ENCODE results near the gene TIMM22. TPM values are rescaled to one million over a fixed set of nuclear protein-coding genes. Genes with fewer than 3 reads are reported as not detected.

TIMM22 gene
- total and polyA plus RNA-seq, 2 donors (not counting 1 experiment from before 2014, with no cell fraction given), result 4.1 to 9.5 TPM

- Histone ChIP-seq H3K4me2 (replicated peaks; ENCODE audit: low read depth, low read length, poor library complexity, severe bottlenecking) (no peak overlapping the region), H3K27ac (ENCODE audit: low read length in 2 of 2) (no peak overlapping the region), H3K9me3 (ENCODE audit: control extremely low read depth in 1 of 3, control insufficient read depth in 2 of 3, insufficient read depth in 1 of 3, low read length in 2 of 3) (no peaks in the 10 kb centered on the region), H3K27me3 (replicated peaks in 1 of 4; ENCODE audit: control extremely low read depth in 1 of 4, control insufficient read depth in 3 of 4, insufficient read depth in 4 of 4, low read length in 3 of 4) (no peaks in the 10 kb centered on the region), H3K4me1 (ENCODE audit: control insufficient read depth in 2 of 2, insufficient read depth in 2 of 2, low read length in 2 of 2) (peaks cover 2 to 20% of the 10 kb centered on the region in 2 donors), H3K4me3 (ENCODE audit: control extremely low read depth in 1 of 5, extremely low read depth in 1 of 5, insufficient read depth in 1 of 5, low read depth in 2 of 5, low read length in 4 of 5) (no peak overlapping the region), H3K9ac (ENCODE audit: low read length) (no peak overlapping the region), H2AFZ (ENCODE audit: insufficient read depth, low read depth, low read length, poor library complexity, severe bottlenecking) (no peak overlapping the region), H3K79me2 (ENCODE audit: control insufficient read depth, insufficient read depth, low read length) (peaks cover 8% of the 10 kb centered on the region), H3K36me3 (replicated peaks in 1 of 2; ENCODE audit: control extremely low read depth in 1 of 2, control insufficient read depth in 1 of 2, extremely low read depth in 1 of 2, insufficient read depth in 2 of 2, low read length in 1 of 2) (peaks cover 0 to 14% of the 10 kb centered on the region in 2 experiments), H4K20me1 (ENCODE audit: control insufficient read depth, insufficient read depth, low read length, poor library complexity, severe bottlenecking) (peaks cover 73% of the 10 kb centered on the region)
- peaks cover 26% of the 10 kb centered on the region for H3K4me1 Mint-ChIP-seq
- ChIA-PET POLR2A (no interaction called here), CTCF (no interaction called here)
- 88% methylated on average over 18 of the region's 20 CpGs for WGBS (ENCODE audit: insufficient coverage)
- no peak for DNase-seq
- H3K4me3 Mint-ChIP-seq, result no peak overlapping the region
- no peaks in the 10 kb centered on the region for H3K9me3 Mint-ChIP-seq (ENCODE audit: insufficient read depth)
- no peak for ATAC-seq (ENCODE audit: low read depth)
- TF ChIP-seq CTCF (IDR thresholded peaks at IDR 0.05), result no peak
- TF ChIP-seq EZH2 (IDR thresholded peaks at IDR 0.05; ENCODE audit: borderline replicate concordance, insufficient read depth, low read depth, low read length, poor library complexity, severe bottlenecking), result no peak
- H3K27me3 Mint-ChIP-seq, result no peaks in the 10 kb centered on the region
- intact Hi-C loops (cut with micrococcal nuclease), result no loop called here
- no peak overlapping the region for H3K27ac Mint-ChIP-seq
Observed at GRCh38 chr17:1034652-1035210, 37.8 kb downstream of the TIMM22 start.

DNA sequence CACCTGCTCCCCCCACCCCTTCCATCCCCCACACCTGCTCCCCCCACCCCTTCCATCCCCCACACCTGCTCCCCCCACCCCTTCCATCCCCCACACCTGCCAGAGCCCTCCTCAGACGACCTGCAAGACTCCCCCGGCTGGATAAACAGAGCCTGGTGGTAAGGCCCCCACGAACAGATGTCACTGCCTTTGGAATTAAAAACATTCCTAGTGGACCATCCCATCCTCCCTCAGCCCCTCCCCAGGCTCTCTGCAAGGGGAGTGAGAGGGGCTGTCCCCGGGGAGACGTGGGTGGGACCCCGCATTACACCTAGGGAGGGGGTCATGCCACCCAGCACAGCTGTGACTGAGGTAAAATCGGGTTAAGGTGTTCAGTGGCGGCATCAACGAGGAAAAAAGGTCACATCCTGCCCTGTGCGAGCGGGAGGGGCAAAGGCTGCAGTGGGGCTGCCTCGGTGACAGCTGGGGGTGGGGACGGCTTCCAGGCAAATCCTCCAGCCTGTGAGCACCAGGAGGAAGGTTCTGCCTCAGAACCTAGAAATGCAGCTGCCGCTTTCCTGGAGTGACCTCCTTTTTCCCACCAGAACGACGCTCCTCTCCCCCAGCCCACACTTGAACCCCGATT lies 38.7 kb downstream of the TIMM22 start:
- Histone ChIP-seq H3K36me3 (replicated peaks in 1 of 2; ENCODE audit: control extremely low read depth in 1 of 2, control insufficient read depth in 1 of 2, extremely low read depth in 1 of 2, insufficient read depth in 2 of 2, low read length in 1 of 2) (peaks cover 0 to 14% of the 10 kb centered on the region in 2 experiments), H3K27me3 (replicated peaks in 1 of 4; ENCODE audit: control extremely low read depth in 1 of 4, control insufficient read depth in 3 of 4, insufficient read depth in 4 of 4, low read length in 3 of 4) (no peaks in the 10 kb centered on the region), H3K4me1 (ENCODE audit: control insufficient read depth in 2 of 2, insufficient read depth in 2 of 2, low read length in 2 of 2) (peaks cover 9 to 26% of the 10 kb centered on the region in 2 donors), H3K4me2 (replicated peaks; ENCODE audit: low read depth, low read length, poor library complexity, severe bottlenecking) (no peak overlapping the region), H3K9ac (ENCODE audit: low read length) (no peak overlapping the region), H3K4me3 (ENCODE audit: control extremely low read depth in 1 of 5, extremely low read depth in 1 of 5, insufficient read depth in 1 of 5, low read depth in 2 of 5, low read length in 4 of 5) (no peak overlapping the region), H2AFZ (ENCODE audit: insufficient read depth, low read depth, low read length, poor library complexity, severe bottlenecking) (no peak overlapping the region), H4K20me1 (ENCODE audit: control insufficient read depth, insufficient read depth, low read length, poor library complexity, severe bottlenecking) (peaks cover 74% of the 10 kb centered on the region), H3K27ac (ENCODE audit: low read length in 2 of 2) (no peak overlapping the region), H3K79me2 (ENCODE audit: control insufficient read depth, insufficient read depth, low read length) (peaks cover 6% of the 10 kb centered on the region), H3K9me3 (ENCODE audit: control extremely low read depth in 1 of 3, control insufficient read depth in 2 of 3, insufficient read depth in 1 of 3, low read length in 2 of 3) (no peaks in the 10 kb centered on the region)
- TF ChIP-seq CTCF (IDR thresholded peaks at IDR 0.05) (no peak), EZH2 (IDR thresholded peaks at IDR 0.05; ENCODE audit: borderline replicate concordance, insufficient read depth, low read depth, low read length, poor library complexity, severe bottlenecking) (no peak)
- no peak for DNase-seq
- intact Hi-C loops (cut with micrococcal nuclease), result no loop called here
- no peak overlapping the region for H3K27ac Mint-ChIP-seq
- no peak overlapping the region for H3K4me3 Mint-ChIP-seq
- 84% methylated on average over 10 of the region's 17 CpGs for WGBS (ENCODE audit: insufficient coverage)
- no peaks in the 10 kb centered on the region for H3K27me3 Mint-ChIP-seq
- ChIA-PET POLR2A (no interaction called here), CTCF (no interaction called here)
- no peak for ATAC-seq (ENCODE audit: low read depth)
- H3K9me3 Mint-ChIP-seq (ENCODE audit: insufficient read depth), result no peaks in the 10 kb centered on the region
- H3K4me1 Mint-ChIP-seq, result peaks cover 26% of the 10 kb centered on the region
